Hepatocyte (in vitro differentiated cells): ENCODE results near the gene DLGAP4. TPM values are rescaled to one million over a fixed set of nuclear protein-coding genes. Genes with fewer than 3 reads are reported as not detected.

Source experiments
- DNase-seq: peaks from one replicate; pipeline ENCODE4 v3.0.0-alpha.2; 2016; ENCODE audit warnings: low spot score
- H2AFZ ChIP-seq: fragments of 200-600 bp; sonication (generic); 2 replicates; pipeline ENCODE4 v1.6.0; 2016; ENCODE audit warnings: antibody characterized with exemption, mild to moderate bottlenecking
- H3K27ac ChIP-seq: fragments of 200-600 bp; sonication (generic); 2 replicates; pipeline ENCODE4 v1.5.1; 2016; ENCODE audit warnings: mild to moderate bottlenecking
- H3K27me3 ChIP-seq: fragments of 200-600 bp; sonication (generic); 2 replicates; pipeline ENCODE4 v1.6.1; 2016
- H3K36me3 ChIP-seq: fragments of 200-600 bp; sonication (generic); replicated peaks from 2 replicates; pipeline ENCODE4 v1.5.1; 2016; ENCODE audit warnings: low read depth; ENCODE audit not compliant: insufficient read depth
- H3K4me1 ChIP-seq: fragments of 200-600 bp; sonication (generic); 2 replicates; pipeline ENCODE4 v1.5.1; 2016; ENCODE audit warnings: mild to moderate bottlenecking, moderate library complexity; ENCODE audit not compliant: insufficient read depth
- H3K4me2 ChIP-seq: fragments of 200-600 bp; sonication (generic); 2 replicates; pipeline ENCODE4 v1.6.0; 2016
- H3K4me3 ChIP-seq: fragments of 200-600 bp; sonication (generic); 2 replicates; pipeline ENCODE4 v1.5.1; 2016; ENCODE audit warnings: mild to moderate bottlenecking
- H3K79me2 ChIP-seq: fragments of 200-600 bp; sonication (generic); 2 replicates; pipeline ENCODE4 v1.6.0; 2017; ENCODE audit warnings: mild to moderate bottlenecking
- H3K9me2 ChIP-seq: fragments of 200-600 bp; sonication (generic); replicated peaks from 2 replicates; pipeline ENCODE4 v1.6.0; 2017; ENCODE audit warnings: mild to moderate bottlenecking; ENCODE audit not compliant: insufficient read depth
- H3K9me3 ChIP-seq: fragments of 200-600 bp; sonication (generic); 2 replicates; pipeline ENCODE4 v1.5.1; 2016; ENCODE audit warnings: low read depth, mild to moderate bottlenecking
- H4K20me1 ChIP-seq: fragments of 200-600 bp; sonication (generic); 2 replicates; pipeline ENCODE4 v1.6.0; 2016; ENCODE audit warnings: mild to moderate bottlenecking; ENCODE audit not compliant: insufficient read depth, poor library complexity, severe bottlenecking
- CTCF ChIP-seq: fragments of 200-600 bp; sonication (generic); IDR thresholded peaks from 2 replicates; pipeline ENCODE4 v1.5.1; 2016; ENCODE audit warnings: antibody characterized with exemption, mild to moderate bottlenecking; ENCODE audit not compliant: poor library complexity
- EZH2 ChIP-seq: fragments of 200-600 bp; sonication (generic); IDR thresholded peaks from 2 replicates; pipeline ENCODE4 v1.6.1; 2016; ENCODE audit warnings: antibody characterized with exemption, mild to moderate bottlenecking, borderline replicate concordance
- EZH2phosphoT487 ChIP-seq: fragments of 200-600 bp; sonication (generic); IDR thresholded peaks from one replicate; pipeline ENCODE4 v1.6.1; 2018; ENCODE audit warnings: antibody characterized with exemption, mild to moderate bottlenecking, low read depth, moderate library complexity; ENCODE audit not compliant: unreplicated experiment, severe bottlenecking
- WGBS: methylation state at CpG from one replicate; pipeline ENCODE4 v1.1.6; 2016; ENCODE audit warnings: low lambda C conversion rate; ENCODE audit errors: missing lambda C conversion rate; 5-methylcytosine and 5-hydroxymethylcytosine counted together
- polyA plus RNA-seq: library from polyadenylated mRNA; unstranded; fragments of >200 nt; fragmentation: Nextera tagmentation; extraction: Ambion mirVana; gene quantifications from 2 replicates; pipeline ENCODE4 v1.2.1, GENCODE V29; 2016
- total RNA-seq: library from RNA; depleted of rRNA; stranded (reverse); fragments of >200 nt; gene quantifications from 2 replicates; pipeline ENCODE4 v1.2.3, GENCODE V29; 2014

Gene DLGAP4
- total and polyA plus RNA-seq, 2 experiments from 2014 or later, result 16.5 to 39.4 TPM

DNA sequence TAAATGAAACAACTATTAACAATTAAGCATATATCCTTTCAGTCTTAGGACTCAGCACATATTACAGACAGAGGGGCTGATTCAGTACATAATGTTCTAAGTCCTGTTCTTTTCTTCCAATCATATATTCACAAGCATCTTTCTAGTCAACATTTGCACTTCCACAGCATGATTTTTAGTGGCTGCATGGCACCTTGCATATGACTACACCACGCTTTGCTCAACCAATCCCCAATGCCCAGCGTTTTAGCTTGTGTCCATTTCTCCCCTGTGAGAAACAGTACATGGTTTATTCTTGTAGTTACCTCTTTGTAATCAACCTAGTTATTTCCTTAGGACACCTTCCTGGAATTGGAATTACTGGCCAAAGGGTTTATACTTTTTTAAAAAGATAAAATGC lies 36.6 kb upstream of the DLGAP4 start:
- Histone ChIP-seq H3K27me3 (no peaks in the 10 kb centered on the region), H3K9me2 (no peaks in the 10 kb centered on the region), H3K79me2 (no peaks in the 10 kb centered on the region), H3K9me3 (no peaks in the 10 kb centered on the region), H3K36me3 (no peaks in the 10 kb centered on the region), H3K4me1 (no peaks in the 10 kb centered on the region), H2AFZ (no peak overlapping the region), H3K4me3 (no peak overlapping the region), H3K4me2 (no peak overlapping the region), H4K20me1 (no peaks in the 10 kb centered on the region), H3K27ac (no peak overlapping the region)
- 91% methylated on average over 2 of the region's 2 CpGs for WGBS
- TF ChIP-seq CTCF (no peak), EZH2 (no peak), EZH2phosphoT487 (no peak)
- DNase-seq, result no peak

- no peaks in the 10 kb centered on the region for H4K20me1 ChIP-seq
- H3K9me2 ChIP-seq, result no peaks in the 10 kb centered on the region
- H2AFZ ChIP-seq, result no peak overlapping the region
- H3K36me3 ChIP-seq, result no peaks in the 10 kb centered on the region
- H3K4me3 ChIP-seq, result no peak overlapping the region
- WGBS, result 85% methylated on average over 20 of the region's 20 CpGs
- no peaks in the 10 kb centered on the region for H3K4me1 ChIP-seq
- no peak overlapping the region for H3K27ac ChIP-seq
- DNase-seq, result no peak
- H3K4me2 ChIP-seq, result no peak overlapping the region
- no peaks in the 10 kb centered on the region for H3K27me3 ChIP-seq
- H3K9me3 ChIP-seq, result no peaks in the 10 kb centered on the region
- H3K79me2 ChIP-seq, result no peaks in the 10 kb centered on the region
- TF ChIP-seq EZH2phosphoT487, result no peak
- no peak for TF ChIP-seq CTCF
- TF ChIP-seq EZH2, result no peak
Observed at GRCh38 chr20:36270744-36271638, 35.1 kb upstream of the DLGAP4 start.

- Histone ChIP-seq H2AFZ (no peak overlapping the region), H3K4me1 (no peaks in the 10 kb centered on the region), H3K9me3 (no peaks in the 10 kb centered on the region), H3K27me3 (no peaks in the 10 kb centered on the region), H3K79me2 (no peaks in the 10 kb centered on the region), H3K4me3 (no peak overlapping the region), H3K27ac (no peak overlapping the region), H3K4me2 (no peak overlapping the region), H3K9me2 (no peaks in the 10 kb centered on the region), H3K36me3 (no peaks in the 10 kb centered on the region), H4K20me1 (no peaks in the 10 kb centered on the region)
- DNase-seq, result no peak
- WGBS, result 85% methylated on average over 21 of the region's 21 CpGs
- no peak for TF ChIP-seq EZH2
- no peak for TF ChIP-seq CTCF
- no peak for TF ChIP-seq EZH2phosphoT487
Observed at GRCh38 chr20:36271639-36272546, 34.2 kb upstream of the DLGAP4 start.
